ENCODE measurements around the gene PTTG1IP. TPM values are rescaled to one million over a fixed set of nuclear protein-coding genes. Genes with fewer than 3 reads are reported as not detected.

Gene PTTG1IP
- total RNA-seq, 1 donor = 71.9 TPM

DNA sequence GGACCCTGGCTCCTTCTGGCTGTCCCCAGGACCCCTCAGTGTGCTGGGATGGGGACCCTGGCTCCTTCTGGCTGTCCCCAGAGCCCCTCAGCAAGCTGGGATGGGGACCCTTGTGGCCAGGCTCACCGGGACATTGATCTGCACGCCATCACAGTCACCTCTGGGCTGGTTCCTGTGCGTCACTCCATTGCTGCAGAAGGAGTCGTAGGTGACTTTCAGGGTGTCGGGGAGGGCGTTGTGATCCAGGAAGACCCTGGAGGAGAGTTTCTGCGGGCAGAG lies 19.7 kb upstream of the PTTG1IP start:
- Histone ChIP-seq H3K27me3 (ENCODE audit: insufficient read depth, low read length) (no peaks in the 10 kb centered on the region), H3K9me3 (ENCODE audit: low read depth, low read length) (no peaks in the 10 kb centered on the region), H3K4me1 (ENCODE audit: insufficient read depth, low read length) (peaks cover 22% of the 10 kb centered on the region), H3K4me3 (ENCODE audit: low read length) (no peak overlapping the region)

DNA sequence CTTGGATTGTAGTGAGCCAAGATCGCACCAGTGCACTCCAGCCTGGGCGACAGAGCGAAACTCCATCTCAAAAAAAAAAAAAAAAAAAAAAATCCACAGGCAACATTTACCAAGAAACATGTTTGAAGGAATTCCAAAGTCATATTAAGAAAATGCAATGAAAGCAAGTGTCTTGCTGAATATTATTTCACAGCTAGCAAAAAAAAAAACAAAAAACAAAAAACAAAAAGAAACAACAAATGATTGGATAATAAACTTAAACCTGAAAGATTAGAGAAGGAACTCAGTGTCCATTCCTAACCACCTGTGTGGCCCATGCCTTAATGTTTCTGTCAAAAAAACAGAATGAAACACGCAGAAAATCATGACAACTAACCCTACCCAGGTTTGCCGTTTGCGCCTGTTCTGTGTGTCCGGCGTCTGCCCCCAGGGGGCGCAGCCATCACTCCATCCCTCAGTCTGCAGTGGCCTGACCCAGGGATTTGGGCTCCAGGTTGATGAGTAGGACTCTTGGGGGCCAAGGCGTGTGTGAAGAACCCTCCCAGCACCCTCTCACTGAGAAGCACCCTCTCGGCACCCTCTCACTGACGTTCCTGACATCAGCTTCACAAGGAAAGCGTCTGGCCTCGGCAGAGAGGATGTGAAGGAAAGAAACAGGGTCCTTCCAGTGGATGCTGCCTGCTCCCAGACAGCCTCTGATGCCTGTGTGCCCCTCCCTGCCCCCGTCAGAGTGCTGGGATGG lies 19.2 kb upstream of the PTTG1IP start:
- Histone ChIP-seq H3K4me3 (ENCODE audit: low read length) (no peak overlapping the region), H3K9me3 (ENCODE audit: low read depth, low read length) (no peaks in the 10 kb centered on the region), H3K27me3 (ENCODE audit: insufficient read depth, low read length) (no peaks in the 10 kb centered on the region), H3K4me1 (ENCODE audit: insufficient read depth, low read length) (peaks cover 17% of the 10 kb centered on the region)

DNA sequence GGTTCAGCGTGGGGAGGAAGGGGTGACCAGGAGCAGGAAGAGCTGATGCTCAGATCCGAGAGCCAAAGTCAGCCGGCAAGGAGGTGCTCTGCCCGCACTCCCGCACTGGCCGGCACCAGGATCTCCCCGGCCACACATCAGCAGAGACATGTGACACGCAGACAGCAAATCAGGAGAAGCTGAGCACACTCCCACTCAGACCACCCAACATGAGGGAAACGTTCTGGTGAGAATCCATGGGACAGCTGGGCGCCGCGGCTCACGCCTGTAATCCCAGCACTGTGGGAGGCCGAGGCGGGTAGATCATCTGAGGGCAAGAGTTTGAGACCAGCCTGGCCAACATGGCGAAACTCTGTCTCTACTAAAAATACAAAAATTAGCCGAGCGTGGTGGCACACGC lies 18.6 kb upstream of the PTTG1IP start:
- H3K4me1 ChIP-seq (ENCODE audit: insufficient read depth, low read length) = peaks cover 10% of the 10 kb centered on the region
- H3K9me3 ChIP-seq (ENCODE audit: low read depth, low read length) = no peaks in the 10 kb centered on the region
- no peaks in the 10 kb centered on the region for H3K27me3 ChIP-seq (ENCODE audit: insufficient read depth, low read length)
- no peak overlapping the region for H3K4me3 ChIP-seq (ENCODE audit: low read length)

DNA sequence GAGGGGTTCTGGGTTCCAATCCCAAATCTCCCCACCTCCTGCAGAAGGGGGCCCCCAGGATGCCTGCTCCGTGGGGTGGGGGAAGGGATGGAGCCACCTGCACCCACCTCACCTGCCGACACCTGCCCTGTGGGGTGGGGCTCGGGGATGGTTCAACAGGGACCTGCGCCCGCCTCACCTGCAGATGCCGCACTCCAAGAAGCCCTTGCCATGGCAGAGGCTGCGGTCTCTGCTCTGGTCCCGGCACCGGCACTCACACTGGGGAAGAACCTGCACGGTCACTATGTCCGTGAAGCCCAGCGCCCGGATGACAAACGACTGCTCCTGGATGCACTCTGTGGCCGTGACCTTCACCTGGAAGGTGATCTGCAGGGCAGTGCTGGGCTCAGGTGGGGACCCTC lies 18.1 kb upstream of the PTTG1IP start:
- Histone ChIP-seq H3K27me3 (ENCODE audit: insufficient read depth, low read length) (no peaks in the 10 kb centered on the region), H3K4me3 (ENCODE audit: low read length) (no peak overlapping the region), H3K9me3 (ENCODE audit: low read depth, low read length) (no peaks in the 10 kb centered on the region), H3K4me1 (ENCODE audit: insufficient read depth, low read length) (peaks cover 10% of the 10 kb centered on the region)

DNA sequence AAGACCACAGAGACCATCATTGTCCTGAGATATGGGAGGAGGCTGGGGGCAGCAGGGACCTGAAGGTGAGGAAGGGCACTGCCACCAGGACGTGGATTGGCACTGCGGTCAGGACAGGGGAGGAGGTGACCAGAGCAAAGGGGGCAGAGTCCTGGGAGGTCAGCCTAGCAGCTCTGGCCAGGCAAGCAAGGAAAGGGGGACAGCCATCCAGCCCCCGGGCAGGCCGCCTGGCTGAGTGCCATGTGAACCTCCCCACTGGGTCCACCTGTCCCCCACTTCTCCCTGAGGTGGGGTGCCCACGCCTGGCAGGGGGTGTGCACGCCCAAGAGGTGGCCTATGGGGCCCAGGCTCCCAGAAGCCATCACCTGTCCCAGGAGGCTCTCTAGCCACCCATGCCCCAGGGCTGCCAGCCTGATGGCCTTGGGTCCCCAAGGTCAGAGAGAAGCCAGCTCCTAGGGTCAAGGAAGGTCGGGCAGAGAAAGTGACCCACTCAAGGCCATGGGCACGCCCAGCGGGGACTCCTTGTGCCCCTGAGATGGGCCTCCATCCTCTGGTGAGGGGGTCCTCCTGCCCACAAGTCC lies 17.6 kb upstream of the PTTG1IP start:
- H3K4me1 ChIP-seq (ENCODE audit: insufficient read depth, low read length) = peaks cover 10% of the 10 kb centered on the region
- no peak overlapping the region for H3K4me3 ChIP-seq (ENCODE audit: low read length)
- no peaks in the 10 kb centered on the region for H3K9me3 ChIP-seq (ENCODE audit: low read depth, low read length)
- H3K27me3 ChIP-seq (ENCODE audit: insufficient read depth, low read length) = no peaks in the 10 kb centered on the region

DNA sequence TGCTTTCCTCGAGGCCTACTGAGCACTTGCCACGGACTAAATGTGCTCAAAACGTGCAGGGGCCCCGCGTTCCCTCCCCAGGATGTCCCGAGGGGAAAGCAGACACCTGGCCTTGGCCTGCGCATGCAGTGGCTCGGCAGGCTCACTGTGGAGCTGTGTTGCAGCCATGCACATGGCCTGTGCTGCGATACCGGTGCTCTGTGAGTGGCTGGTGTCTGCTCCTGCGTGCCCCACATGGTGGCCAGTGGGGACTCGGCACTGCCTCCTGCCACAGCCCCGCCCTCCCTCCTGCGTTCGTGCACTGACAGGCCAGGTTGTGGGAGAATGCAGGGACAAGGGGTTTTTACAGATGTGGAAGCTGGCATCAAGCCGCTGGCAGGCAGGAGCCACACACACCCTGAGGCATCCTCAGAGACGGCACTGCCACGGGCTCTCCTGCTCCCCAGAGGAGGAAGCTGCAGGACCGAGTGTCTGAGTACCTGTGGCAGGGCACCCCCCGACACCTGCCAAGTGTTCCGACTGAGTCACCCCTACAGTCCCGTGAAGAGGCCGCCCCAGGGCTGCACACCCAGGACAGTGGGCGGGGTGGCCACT lies 16.9 kb upstream of the PTTG1IP start:
- peaks cover 10% of the 10 kb centered on the region for H3K4me1 ChIP-seq (ENCODE audit: insufficient read depth, low read length)
- no peaks in the 10 kb centered on the region for H3K27me3 ChIP-seq (ENCODE audit: insufficient read depth, low read length)
- H3K9me3 ChIP-seq (ENCODE audit: low read depth, low read length) = no peaks in the 10 kb centered on the region
- no peak overlapping the region for H3K4me3 ChIP-seq (ENCODE audit: low read length)

DNA sequence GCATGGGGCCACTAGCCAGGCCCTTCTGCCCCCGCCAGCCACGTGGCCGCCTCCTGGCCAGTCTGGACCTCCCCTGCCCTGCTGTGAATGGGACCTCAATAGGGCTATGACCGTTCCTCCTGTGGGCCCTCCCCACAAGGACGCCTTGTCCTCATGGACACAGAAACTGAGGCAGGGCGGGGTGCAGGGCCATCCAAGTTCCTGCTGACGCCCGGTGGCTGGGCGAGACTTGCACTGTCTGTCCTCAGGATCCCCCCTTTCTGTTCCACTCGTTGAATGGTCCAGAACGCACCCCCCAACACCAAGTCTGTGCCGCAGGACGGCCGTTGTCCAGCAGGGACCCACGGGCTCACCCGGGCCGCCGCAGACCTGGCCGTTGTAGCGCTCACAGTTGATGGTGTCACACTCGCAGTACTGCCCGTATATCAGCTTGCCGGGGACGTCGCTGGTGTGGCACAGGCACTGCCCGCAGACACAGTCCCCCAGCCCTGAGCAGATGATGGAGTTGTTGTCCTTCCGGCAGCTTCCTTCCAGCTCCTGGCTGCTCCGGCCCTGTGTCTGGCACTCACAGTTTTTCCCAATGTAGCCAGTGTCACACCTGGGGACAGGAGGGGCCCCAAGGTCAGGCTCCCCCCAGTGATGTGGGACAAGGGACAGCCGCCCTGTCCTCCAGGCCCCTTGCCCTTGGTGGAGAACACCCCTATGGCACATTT lies 16.3 kb upstream of the PTTG1IP start:
- Histone ChIP-seq H3K4me3 (ENCODE audit: low read length) (no peak overlapping the region), H3K9me3 (ENCODE audit: low read depth, low read length) (no peaks in the 10 kb centered on the region), H3K4me1 (ENCODE audit: insufficient read depth, low read length) (peaks cover 10% of the 10 kb centered on the region), H3K27me3 (ENCODE audit: insufficient read depth, low read length) (no peaks in the 10 kb centered on the region)

DNA sequence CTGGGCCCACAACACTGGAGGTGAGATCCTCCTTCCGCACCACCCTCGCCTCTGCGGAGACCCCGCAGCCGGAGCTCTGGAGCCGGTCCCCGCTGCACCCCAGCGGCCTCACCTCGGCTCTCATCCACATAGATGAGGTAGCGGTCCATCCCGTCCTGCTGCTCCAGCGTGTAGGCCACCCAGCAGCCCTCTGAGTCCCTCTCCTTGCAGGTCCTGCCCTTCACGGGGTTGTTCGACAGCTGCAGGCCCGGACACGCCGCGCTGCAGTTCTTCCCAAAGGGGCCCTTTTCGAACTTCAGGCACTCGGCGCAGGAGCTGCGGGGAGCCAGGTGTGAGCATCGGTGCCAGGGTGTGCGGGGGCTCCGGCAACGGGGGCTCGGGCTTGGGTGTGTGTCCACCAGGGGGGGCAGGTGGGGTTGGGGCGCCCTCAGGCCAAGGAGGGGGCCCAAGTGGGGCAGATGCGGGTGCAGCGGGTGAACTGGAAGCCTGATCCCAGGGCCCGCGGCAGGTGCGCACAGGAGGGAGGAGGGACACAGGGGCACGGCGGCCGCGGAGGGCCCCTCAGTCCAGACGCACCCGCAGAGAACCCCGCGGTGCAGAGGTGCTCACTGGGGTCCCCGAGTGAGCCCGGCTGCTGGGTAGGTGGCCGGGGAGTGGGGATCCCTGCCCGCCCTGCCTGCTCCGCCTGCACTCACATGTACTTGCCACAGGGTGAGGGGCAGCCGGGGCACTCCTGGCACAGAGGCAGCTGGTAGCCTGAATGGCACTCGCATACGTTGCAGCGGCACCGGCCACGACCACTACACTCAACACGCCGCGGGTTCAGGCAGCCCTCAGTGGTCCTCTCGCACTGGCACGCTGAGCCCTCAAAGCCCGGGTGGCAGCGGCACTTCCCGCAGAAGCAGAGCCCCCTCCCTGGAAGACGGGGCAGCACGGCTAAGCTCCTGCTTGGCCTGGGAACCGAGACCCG lies 15.4 kb upstream of the PTTG1IP start:
- Histone ChIP-seq H3K27me3 (ENCODE audit: insufficient read depth, low read length) (no peaks in the 10 kb centered on the region), H3K9me3 (ENCODE audit: low read depth, low read length) (no peaks in the 10 kb centered on the region), H3K4me1 (ENCODE audit: insufficient read depth, low read length) (peaks cover 16% of the 10 kb centered on the region), H3K4me3 (ENCODE audit: low read length) (no peak overlapping the region)

DNA sequence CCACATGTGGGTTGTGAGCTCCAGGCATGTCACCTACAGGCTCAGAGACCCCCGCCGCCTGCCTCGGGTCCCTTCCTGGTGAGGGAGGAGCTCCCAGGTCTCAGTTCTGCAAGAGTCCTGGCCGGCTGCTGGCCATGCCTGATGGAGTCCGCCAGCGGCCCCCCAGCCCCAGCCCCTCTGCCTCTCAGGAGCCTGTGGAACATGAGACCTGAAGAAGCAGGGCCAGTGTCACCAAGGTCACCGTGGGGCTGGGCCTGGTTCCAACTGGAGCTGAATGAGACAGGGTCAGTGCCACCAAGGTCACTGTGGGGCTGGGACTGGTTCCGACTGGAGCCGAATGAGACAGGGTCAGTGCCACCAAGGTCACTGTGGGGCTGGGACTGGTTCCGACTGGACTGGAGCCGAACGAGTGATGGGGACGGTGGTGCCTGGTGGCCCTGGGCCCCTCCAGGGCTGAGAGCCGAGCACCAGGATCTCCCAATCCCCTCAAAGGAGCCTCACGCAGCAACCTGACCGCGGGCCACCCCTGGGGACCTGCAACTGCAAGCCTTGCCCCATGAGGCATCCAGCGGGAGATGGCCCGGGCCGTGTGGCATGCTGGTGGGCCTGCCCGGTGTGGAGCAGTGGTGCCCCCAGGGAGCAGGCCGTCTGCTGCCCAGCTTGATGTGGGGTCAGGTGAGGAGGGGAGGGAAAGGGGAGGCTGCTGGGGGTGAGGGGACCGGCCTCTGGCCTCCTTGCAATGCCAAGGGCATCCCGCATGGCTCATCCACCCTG lies 14.5 kb upstream of the PTTG1IP start:
- Histone ChIP-seq H3K4me1 (ENCODE audit: insufficient read depth, low read length) (peaks cover 23% of the 10 kb centered on the region), H3K27me3 (ENCODE audit: insufficient read depth, low read length) (no peaks in the 10 kb centered on the region), H3K4me3 (ENCODE audit: low read length) (no peak overlapping the region), H3K9me3 (ENCODE audit: low read depth, low read length) (no peaks in the 10 kb centered on the region)

DNA sequence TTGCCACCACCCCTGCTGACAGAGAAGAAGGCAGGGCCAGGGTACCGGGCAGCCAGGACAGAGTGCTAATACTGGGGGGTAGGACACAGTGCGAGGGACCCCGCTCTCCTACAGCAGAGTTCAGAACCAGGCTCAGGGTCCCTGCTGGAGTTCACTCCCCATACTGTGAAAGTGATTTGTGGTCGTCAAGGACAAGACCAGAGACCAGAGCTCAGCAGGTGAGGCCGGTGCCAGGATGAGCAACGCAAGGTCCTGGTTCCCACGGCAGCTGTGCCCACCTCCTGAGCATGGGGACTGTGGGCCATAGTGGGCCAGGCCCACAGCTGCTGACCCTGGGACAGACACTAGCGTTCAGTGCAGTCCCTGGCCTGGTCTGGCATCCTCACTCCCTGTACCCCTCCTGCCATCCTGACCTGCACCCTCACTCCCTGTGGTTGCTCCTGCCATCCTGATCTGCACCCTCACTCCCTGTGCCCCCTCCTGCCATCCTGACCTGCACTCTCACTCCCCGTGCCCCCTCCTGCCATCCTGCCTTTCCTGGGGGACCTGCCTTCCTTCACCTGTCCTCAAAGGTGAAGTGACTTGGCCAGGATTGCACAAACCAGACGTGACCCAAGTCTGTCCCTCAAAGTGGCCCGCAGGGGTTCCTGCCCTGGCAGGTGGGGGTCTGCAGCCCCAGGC lies 13.8 kb upstream of the PTTG1IP start:
- peaks cover 23% of the 10 kb centered on the region for H3K4me1 ChIP-seq (ENCODE audit: insufficient read depth, low read length)

DNA sequence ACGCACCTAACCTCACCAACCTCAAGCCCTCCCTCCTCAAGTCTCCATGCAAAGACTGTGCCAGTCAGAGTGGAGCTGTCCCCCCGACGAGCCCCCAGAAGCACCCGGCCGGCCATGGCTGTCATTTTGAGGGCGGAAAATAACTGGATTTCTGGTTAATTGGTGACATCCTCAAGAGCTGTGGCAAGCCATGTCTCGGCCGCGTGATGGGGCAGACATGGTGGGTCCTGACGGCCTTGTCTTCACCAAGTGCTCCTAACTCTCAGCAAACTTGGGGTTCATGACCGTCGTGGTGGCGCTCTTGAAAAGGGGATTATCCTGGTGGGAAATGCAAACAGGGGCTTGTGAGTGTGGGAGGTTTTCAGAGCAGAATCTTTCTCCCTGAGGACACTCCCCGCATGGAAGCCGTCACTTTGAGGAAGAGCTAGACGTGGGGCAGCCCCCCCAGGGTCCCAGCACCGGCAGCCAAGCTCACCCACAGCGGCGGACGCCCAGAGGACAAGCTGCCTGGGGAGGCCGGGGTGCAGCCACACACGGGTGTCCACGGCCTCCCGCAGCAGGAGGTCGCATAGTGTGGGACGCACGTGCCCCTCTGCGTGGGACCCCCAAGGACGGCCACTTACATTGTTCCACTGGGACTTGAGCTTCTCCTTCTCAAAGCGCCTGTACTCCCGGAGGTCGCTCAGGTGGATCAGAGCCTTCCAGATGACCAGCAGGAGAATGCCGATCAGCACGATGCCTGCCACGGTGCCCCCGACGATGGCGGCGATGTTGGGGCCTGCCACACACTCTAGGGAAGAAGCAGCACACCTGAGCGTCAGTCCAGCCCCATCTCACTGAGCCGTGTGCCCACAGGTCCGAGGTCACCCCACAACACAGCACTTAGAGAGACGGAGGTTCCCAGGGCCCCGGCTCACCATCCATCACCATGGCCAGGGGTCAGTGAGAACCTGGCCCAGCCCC lies 12.9 kb upstream of the PTTG1IP start:
- Histone ChIP-seq H3K9me3 (ENCODE audit: low read depth, low read length) (no peaks in the 10 kb centered on the region), H3K27me3 (ENCODE audit: insufficient read depth, low read length) (no peaks in the 10 kb centered on the region), H3K4me3 (ENCODE audit: low read length) (no peak overlapping the region), H3K4me1 (ENCODE audit: insufficient read depth, low read length) (peaks cover 31% of the 10 kb centered on the region)

More for the DNA sequence above, 13.8 kb upstream of the PTTG1IP start:
- Histone ChIP-seq H3K27me3 (ENCODE audit: insufficient read depth, low read length) (no peaks in the 10 kb centered on the region), H3K4me3 (ENCODE audit: low read length) (no peak overlapping the region), H3K9me3 (ENCODE audit: low read depth, low read length) (no peaks in the 10 kb centered on the region)

DNA sequence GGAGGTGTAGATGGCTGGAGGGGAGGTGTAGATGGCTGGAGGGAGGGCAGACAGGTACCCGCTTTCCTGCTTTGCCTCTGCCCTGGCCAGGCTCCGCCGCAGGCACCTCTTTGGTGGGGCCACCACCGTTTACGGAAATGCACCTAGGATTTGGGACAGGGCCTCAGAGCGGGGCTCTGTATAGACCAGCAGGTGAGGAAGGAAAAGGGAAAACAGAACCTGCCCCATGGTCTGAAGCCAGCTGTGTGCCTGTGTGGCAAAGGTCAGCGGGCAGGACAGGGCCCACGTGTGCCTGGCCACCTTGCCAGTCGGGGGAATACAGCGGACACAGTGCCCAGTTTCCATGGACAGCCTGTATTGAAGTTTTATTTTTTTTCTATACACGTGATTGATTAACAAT lies 12.1 kb upstream of the PTTG1IP start:
- no peaks in the 10 kb centered on the region for H3K9me3 ChIP-seq (ENCODE audit: low read depth, low read length)
- peaks cover 38% of the 10 kb centered on the region for H3K4me1 ChIP-seq (ENCODE audit: insufficient read depth, low read length)
- no peaks in the 10 kb centered on the region for H3K27me3 ChIP-seq (ENCODE audit: insufficient read depth, low read length)
- H3K4me3 ChIP-seq (ENCODE audit: low read length) = no peak overlapping the region

DNA sequence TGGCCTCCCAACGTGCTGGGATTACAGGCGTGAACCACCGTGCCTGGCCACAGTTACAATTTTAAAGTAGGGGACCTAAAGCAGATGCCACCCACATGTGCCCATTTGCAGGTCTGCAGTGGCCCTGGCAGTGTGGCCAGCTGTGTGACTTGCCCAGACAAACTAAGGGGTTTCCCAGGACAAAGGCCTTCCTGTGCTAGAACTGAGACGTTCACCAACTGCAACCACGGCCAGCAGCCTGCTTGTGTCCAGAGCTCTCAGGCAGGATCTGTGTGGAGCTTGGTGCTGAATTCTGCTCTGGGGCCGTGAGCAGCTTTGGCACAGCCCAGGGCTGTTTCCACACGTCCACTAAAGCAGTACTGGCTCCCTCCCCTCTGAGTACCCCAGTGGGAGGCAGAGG lies 10.6 kb upstream of the PTTG1IP start:
- H3K27me3 ChIP-seq (ENCODE audit: insufficient read depth, low read length) = no peaks in the 10 kb centered on the region
- H3K4me1 ChIP-seq (ENCODE audit: insufficient read depth, low read length) = peaks cover 54% of the 10 kb centered on the region
- H3K9me3 ChIP-seq (ENCODE audit: low read depth, low read length) = no peaks in the 10 kb centered on the region
- H3K4me3 ChIP-seq (ENCODE audit: low read length) = no peak overlapping the region
